Liver (tissue), 9 donors: ENCODE measurements around the gene C11orf58. TPM values are rescaled to one million over a fixed set of nuclear protein-coding genes. Genes with fewer than 3 reads are reported as not detected.

Source experiments
- DNase-seq: peaks from one replicate; pipeline ENCODE4 v3.0.0-alpha.2; 2017; ENCODE audit warnings: low spot score
- H3K27ac ChIP-seq, 2 donors: one replicate each; pipeline ENCODE4 v1.7.0; 2013; ENCODE audit warnings: inconsistent platforms in 2 of 2, low read length in 2 of 2, control low read depth in 1 of 2, low read depth in 1 of 2, mild to moderate bottlenecking in 1 of 2
- H3K27me3 ChIP-seq, 4 donors: one replicate each; pipeline versions ENCODE4 v1.6.1 to v1.7.0; 2013; ENCODE audit warnings: low read length in 3 of 4, inconsistent platforms in 1 of 4, mild to moderate bottlenecking in 1 of 4, moderate library complexity in 1 of 4; ENCODE audit not compliant: control insufficient read depth in 4 of 4, insufficient read depth in 4 of 4
- H3K36me3 ChIP-seq, 4 donors: one replicate each; pipeline versions ENCODE4 v1.6.1 to v1.7.0; 2013; ENCODE audit warnings: low read length in 3 of 4, mild to moderate bottlenecking in 3 of 4, low read depth in 1 of 4, moderate library complexity in 1 of 4; ENCODE audit not compliant: control insufficient read depth in 4 of 4, insufficient read depth in 3 of 4
- H3K4me1 ChIP-seq, 4 donors: one replicate each; pipeline versions ENCODE4 v1.6.1 to v1.7.0; 2013; ENCODE audit warnings: low read length in 3 of 4, mild to moderate bottlenecking in 3 of 4, moderate library complexity in 1 of 4; ENCODE audit not compliant: control insufficient read depth in 4 of 4, insufficient read depth in 4 of 4
- H3K4me3 ChIP-seq, 3 donors: one replicate each; pipeline versions ENCODE4 v1.6.1 to v1.7.0; 2013; ENCODE audit warnings: low read length in 3 of 3, control low read depth in 1 of 3, low read depth in 1 of 3, mild to moderate bottlenecking in 1 of 3
- H3K9ac ChIP-seq, 2 donors: one replicate each; pipeline ENCODE4 v1.7.0; 2013; ENCODE audit warnings: low read length in 2 of 2, mild to moderate bottlenecking in 2 of 2, moderate library complexity in 2 of 2, control low read depth in 1 of 2, low read depth in 1 of 2
- H3K9me3 ChIP-seq, 4 donors: one replicate each; pipeline versions ENCODE4 v1.6.1 to v1.7.0; 2013; ENCODE audit warnings: low read length in 3 of 4; ENCODE audit not compliant: control insufficient read depth in 4 of 4
- EGR1 ChIP-seq, 2 donors: IDR thresholded peaks; 2 replicates each; pipeline ENCODE4 v1.6.1; 2016 to 2018; ENCODE audit warnings: antibody characterized with exemption in 2 of 2, low read depth in 2 of 2
- FOXA1 ChIP-seq: IDR thresholded peaks from 2 replicates; pipeline ENCODE4 v1.6.1; 2016; ENCODE audit warnings: antibody characterized with exemption
- FOXA2 ChIP-seq: IDR thresholded peaks from 2 replicates; pipeline ENCODE4 v1.6.1; 2016; ENCODE audit warnings: antibody characterized with exemption
- GABPA ChIP-seq, 2 donors: IDR thresholded peaks in 1 of 2; conservative IDR thresholded peaks in 1 of 2; 2 replicates each; pipeline ENCODE4 v1.6.1; 2016; ENCODE audit warnings: antibody characterized with exemption in 2 of 2, mild to moderate bottlenecking in 1 of 2, moderate library complexity in 1 of 2
- HNF4A ChIP-seq, 2 donors: conservative IDR thresholded peaks; 2 replicates each; pipeline ENCODE4 v1.6.1; 2016; ENCODE audit warnings: antibody characterized with exemption in 2 of 2, mild to moderate bottlenecking in 2 of 2
- HNF4G ChIP-seq: IDR thresholded peaks from 2 replicates; pipeline ENCODE4 v1.6.1; 2016; ENCODE audit warnings: antibody characterized with exemption
- JUND ChIP-seq, 2 donors: IDR thresholded peaks; 2 replicates each; pipeline ENCODE4 v1.6.1; 2016; ENCODE audit warnings: antibody characterized with exemption in 2 of 2
- NR2F2 ChIP-seq: IDR thresholded peaks from 2 replicates; pipeline ENCODE4 v1.6.1; 2016; ENCODE audit warnings: antibody characterized with exemption
- RAD21 ChIP-seq, 2 donors: IDR thresholded peaks; 2 replicates each; pipeline ENCODE4 v1.6.1; 2016; ENCODE audit warnings: antibody characterized with exemption in 2 of 2, mild to moderate bottlenecking in 2 of 2
- SP1 ChIP-seq: IDR thresholded peaks from 2 replicates; pipeline ENCODE4 v1.6.1; 2018; ENCODE audit warnings: antibody characterized with exemption, mild to moderate bottlenecking
- TAF1 ChIP-seq: conservative IDR thresholded peaks from 2 replicates; pipeline ENCODE4 v1.6.1; 2016; ENCODE audit warnings: antibody characterized with exemption, mild to moderate bottlenecking
- YY1 ChIP-seq: IDR thresholded peaks from 2 replicates; pipeline ENCODE4 v1.6.1; 2016; ENCODE audit warnings: antibody characterized with exemption, mild to moderate bottlenecking
- WGBS: extraction: QIAGEN DNeasy Blood & Tissue Kit; methylation state at CpG from one replicate; pipeline ENCODE4 v1.1.7; 2013; 5-methylcytosine and 5-hydroxymethylcytosine counted together
- polyA plus RNA-seq, 2 donors: library from polyadenylated mRNA; stranded (reverse) in 1 of 2; unstranded in 1 of 2; fragments of 200-250 nt in 1 of 2; fragments of >200 nt in 1 of 2; fragmentation: Nextera tagmentation in 1 of 2; extraction: Ambion mirVana in 1 of 2; gene quantifications; one replicate each; pipeline versions ENCODE4 v1.2.1 to v1.2.3, GENCODE V29; 2013 to 2015
- total RNA-seq, 2 donors: library from RNA; depleted of rRNA; stranded (reverse); fragments of >200 nt; gene quantifications; one replicate each; pipeline ENCODE4 v1.2.3, GENCODE V29; 2014
- TF ChIP-seq, protein P1 (sequence below): IDR thresholded peaks from 2 replicates; pipeline ENCODE4 v1.6.1; 2016; ENCODE audit warnings: antibody characterized with exemption
- TF ChIP-seq, protein P2 (sequence below): IDR thresholded peaks from 2 replicates; pipeline ENCODE4 v1.6.1; 2016; ENCODE audit warnings: antibody characterized with exemption, mild to moderate bottlenecking
- TF ChIP-seq, protein P3 (sequence below): IDR thresholded peaks from 2 replicates; pipeline ENCODE4 v1.6.1; 2016; ENCODE audit warnings: antibody characterized with exemption
- TF ChIP-seq, protein P4 (sequence below): fragments of 150-350 bp; IDR thresholded peaks from 2 replicates; pipeline ENCODE4 v1.5.1; 2017; ENCODE audit warnings: improper control_type of control experiment, low read depth, low read length; ENCODE audit not compliant: missing input control
- TF ChIP-seq, protein P5 (sequence below): IDR thresholded peaks from 2 replicates; pipeline ENCODE4 v1.6.1; 2016; ENCODE audit warnings: antibody characterized with exemption
- donor health status: healthy.
- donor health status: healthy.
- donor health status: healthy.
- donor health status: healthy.
- donor health status: healthy.

C11orf58 gene
- total and polyA plus RNA-seq, 4 donors, result 54.6 to 106 (median 101) TPM

GRCh38 chr11:16794047-16794818 is 55.8 kb downstream of the C11orf58 start:
- no peaks in the 10 kb centered on the region for H3K27me3 ChIP-seq
- H3K27ac ChIP-seq, result no peak overlapping the region
- H3K9me3 ChIP-seq, result no peaks in the 10 kb centered on the region
- DNase-seq, result no peak
- H3K9ac ChIP-seq, result no peak overlapping the region
- H3K4me3 ChIP-seq, result no peak overlapping the region
- peaks cover 2 to 8% (median 4%) of the 10 kb centered on the region in 4 donors for H3K36me3 ChIP-seq
- peaks cover 3 to 17% (median 10%) of the 10 kb centered on the region in 4 donors for H3K4me1 ChIP-seq
- 92% methylated on average over 17 of the region's 17 CpGs for whole genome bisulfite sequencing
- TF ChIP-seq, protein P1, sequence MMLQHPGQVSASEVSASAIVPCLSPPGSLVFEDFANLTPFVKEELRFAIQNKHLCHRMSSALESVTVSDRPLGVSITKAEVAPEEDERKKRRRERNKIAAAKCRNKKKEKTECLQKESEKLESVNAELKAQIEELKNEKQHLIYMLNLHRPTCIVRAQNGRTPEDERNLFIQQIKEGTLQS, result no peak
- no peak for TF ChIP-seq HNF4G
- no peak for TF ChIP-seq EGR1 (IDR thresholded peaks at IDR 0.05; ENCODE audit: low read depth in 2 of 2)
- no peak for TF ChIP-seq FOXA2
- TF ChIP-seq HNF4A (conservative IDR thresholded peaks at IDR 0.05), result no peak
- no peak for TF ChIP-seq JUND (IDR thresholded peaks at IDR 0.05)
- TF ChIP-seq, protein P2, sequence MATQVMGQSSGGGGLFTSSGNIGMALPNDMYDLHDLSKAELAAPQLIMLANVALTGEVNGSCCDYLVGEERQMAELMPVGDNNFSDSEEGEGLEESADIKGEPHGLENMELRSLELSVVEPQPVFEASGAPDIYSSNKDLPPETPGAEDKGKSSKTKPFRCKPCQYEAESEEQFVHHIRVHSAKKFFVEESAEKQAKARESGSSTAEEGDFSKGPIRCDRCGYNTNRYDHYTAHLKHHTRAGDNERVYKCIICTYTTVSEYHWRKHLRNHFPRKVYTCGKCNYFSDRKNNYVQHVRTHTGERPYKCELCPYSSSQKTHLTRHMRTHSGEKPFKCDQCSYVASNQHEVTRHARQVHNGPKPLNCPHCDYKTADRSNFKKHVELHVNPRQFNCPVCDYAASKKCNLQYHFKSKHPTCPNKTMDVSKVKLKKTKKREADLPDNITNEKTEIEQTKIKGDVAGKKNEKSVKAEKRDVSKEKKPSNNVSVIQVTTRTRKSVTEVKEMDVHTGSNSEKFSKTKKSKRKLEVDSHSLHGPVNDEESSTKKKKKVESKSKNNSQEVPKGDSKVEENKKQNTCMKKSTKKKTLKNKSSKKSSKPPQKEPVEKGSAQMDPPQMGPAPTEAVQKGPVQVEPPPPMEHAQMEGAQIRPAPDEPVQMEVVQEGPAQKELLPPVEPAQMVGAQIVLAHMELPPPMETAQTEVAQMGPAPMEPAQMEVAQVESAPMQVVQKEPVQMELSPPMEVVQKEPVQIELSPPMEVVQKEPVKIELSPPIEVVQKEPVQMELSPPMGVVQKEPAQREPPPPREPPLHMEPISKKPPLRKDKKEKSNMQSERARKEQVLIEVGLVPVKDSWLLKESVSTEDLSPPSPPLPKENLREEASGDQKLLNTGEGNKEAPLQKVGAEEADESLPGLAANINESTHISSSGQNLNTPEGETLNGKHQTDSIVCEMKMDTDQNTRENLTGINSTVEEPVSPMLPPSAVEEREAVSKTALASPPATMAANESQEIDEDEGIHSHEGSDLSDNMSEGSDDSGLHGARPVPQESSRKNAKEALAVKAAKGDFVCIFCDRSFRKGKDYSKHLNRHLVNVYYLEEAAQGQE, result no peak
- no peak for TF ChIP-seq NR2F2
- TF ChIP-seq, protein P3, sequence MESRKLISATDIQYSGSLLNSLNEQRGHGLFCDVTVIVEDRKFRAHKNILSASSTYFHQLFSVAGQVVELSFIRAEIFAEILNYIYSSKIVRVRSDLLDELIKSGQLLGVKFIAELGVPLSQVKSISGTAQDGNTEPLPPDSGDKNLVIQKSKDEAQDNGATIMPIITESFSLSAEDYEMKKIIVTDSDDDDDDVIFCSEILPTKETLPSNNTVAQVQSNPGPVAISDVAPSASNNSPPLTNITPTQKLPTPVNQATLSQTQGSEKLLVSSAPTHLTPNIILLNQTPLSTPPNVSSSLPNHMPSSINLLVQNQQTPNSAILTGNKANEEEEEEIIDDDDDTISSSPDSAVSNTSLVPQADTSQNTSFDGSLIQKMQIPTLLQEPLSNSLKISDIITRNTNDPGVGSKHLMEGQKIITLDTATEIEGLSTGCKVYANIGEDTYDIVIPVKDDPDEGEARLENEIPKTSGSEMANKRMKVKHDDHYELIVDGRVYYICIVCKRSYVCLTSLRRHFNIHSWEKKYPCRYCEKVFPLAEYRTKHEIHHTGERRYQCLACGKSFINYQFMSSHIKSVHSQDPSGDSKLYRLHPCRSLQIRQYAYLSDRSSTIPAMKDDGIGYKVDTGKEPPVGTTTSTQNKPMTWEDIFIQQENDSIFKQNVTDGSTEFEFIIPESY, result no peak
- TF ChIP-seq FOXA1, result no peak
- TF ChIP-seq, protein P4, sequence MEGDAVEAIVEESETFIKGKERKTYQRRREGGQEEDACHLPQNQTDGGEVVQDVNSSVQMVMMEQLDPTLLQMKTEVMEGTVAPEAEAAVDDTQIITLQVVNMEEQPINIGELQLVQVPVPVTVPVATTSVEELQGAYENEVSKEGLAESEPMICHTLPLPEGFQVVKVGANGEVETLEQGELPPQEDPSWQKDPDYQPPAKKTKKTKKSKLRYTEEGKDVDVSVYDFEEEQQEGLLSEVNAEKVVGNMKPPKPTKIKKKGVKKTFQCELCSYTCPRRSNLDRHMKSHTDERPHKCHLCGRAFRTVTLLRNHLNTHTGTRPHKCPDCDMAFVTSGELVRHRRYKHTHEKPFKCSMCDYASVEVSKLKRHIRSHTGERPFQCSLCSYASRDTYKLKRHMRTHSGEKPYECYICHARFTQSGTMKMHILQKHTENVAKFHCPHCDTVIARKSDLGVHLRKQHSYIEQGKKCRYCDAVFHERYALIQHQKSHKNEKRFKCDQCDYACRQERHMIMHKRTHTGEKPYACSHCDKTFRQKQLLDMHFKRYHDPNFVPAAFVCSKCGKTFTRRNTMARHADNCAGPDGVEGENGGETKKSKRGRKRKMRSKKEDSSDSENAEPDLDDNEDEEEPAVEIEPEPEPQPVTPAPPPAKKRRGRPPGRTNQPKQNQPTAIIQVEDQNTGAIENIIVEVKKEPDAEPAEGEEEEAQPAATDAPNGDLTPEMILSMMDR, result no peak
- TF ChIP-seq, protein P5, sequence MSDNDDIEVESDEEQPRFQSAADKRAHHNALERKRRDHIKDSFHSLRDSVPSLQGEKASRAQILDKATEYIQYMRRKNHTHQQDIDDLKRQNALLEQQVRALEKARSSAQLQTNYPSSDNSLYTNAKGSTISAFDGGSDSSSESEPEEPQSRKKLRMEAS, result no peak
- TF ChIP-seq YY1, result no peak
- TF ChIP-seq GABPA (IDR thresholded peaks at IDR 0.05 in 1 of 2, conservative IDR thresholded peaks at IDR 0.05 in 1 of 2), result no peak
- no peak for TF ChIP-seq RAD21 (IDR thresholded peaks at IDR 0.05)
- no peak for TF ChIP-seq TAF1
- TF ChIP-seq SP1, result no peak
